Skeletal muscle tissue (tissue), 4 donors: ENCODE results near the gene MED31. TPM values are rescaled to one million over a fixed set of nuclear protein-coding genes. Genes with fewer than 3 reads are reported as not detected.
"Not testable (repeated sequence)": the region's sequence is repeated elsewhere in the genome, so short reads cannot be mapped to it uniquely, and the experiment has no call there.

Experiments
- H3K27ac ChIP-seq: one replicate; pipeline ENCODE4 v1.7.0; 2013; ENCODE audit warnings: mild to moderate bottlenecking, low read depth, low read length, inconsistent platforms
- H3K27me3 ChIP-seq, 3 donors: one replicate each; pipeline ENCODE4 v1.7.0; 2013; ENCODE audit warnings: low read length in 3 of 3; ENCODE audit not compliant: control insufficient read depth in 3 of 3, insufficient read depth in 3 of 3
- H3K36me3 ChIP-seq, 3 donors: one replicate each; pipeline ENCODE4 v1.7.0; 2013; ENCODE audit warnings: low read length in 3 of 3; ENCODE audit not compliant: control insufficient read depth in 3 of 3, insufficient read depth in 3 of 3
- H3K4me1 ChIP-seq, 3 donors: one replicate each; pipeline ENCODE4 v1.7.0; 2013; ENCODE audit warnings: low read length in 3 of 3, mild to moderate bottlenecking in 3 of 3; ENCODE audit not compliant: control insufficient read depth in 3 of 3, insufficient read depth in 3 of 3
- H3K4me3 ChIP-seq, 3 donors: one replicate each; pipeline ENCODE4 v1.7.0; 2013; ENCODE audit warnings: low read length in 3 of 3
- H3K9ac ChIP-seq, 3 donors: one replicate each; pipeline ENCODE4 v1.7.0; 2013; ENCODE audit warnings: low read length in 3 of 3, mild to moderate bottlenecking in 3 of 3, moderate library complexity in 2 of 3, low read depth in 1 of 3
- H3K9me3 ChIP-seq, 3 donors: one replicate each; pipeline ENCODE4 v1.7.0; 2013; ENCODE audit warnings: low read length in 3 of 3; ENCODE audit not compliant: control insufficient read depth in 3 of 3
- total RNA-seq: library from RNA; depleted of rRNA; stranded (reverse); fragments of >200 nt; gene quantifications from one replicate; pipeline ENCODE4 v1.2.3, GENCODE V29; 2014
- donor health status: Osteomylitis.

MED31 gene
- 3.1 TPM for total RNA-seq

GRCh38 chr17:6651354-6651918 lies at the start of gene MED31, which contains the start of gene C17orf100:
TSS of gene MED31 (minus strand) at chr17:6651605. CDS start at chr17:6651528, 77 bp downstream.
TSS of gene C17orf100 (plus strand) at chr17:6651762. CDS start at chr17:6651914, 152 bp downstream.
- Histone ChIP-seq H3K4me3 (peak within 1 kb of the TSS; percentile 98 to 100 (median 99)), H3K4me1 (peaks cover 18 to 37% (median 26%) of the 10 kb centered on the region in 3 donors), H3K27ac (peak within 1 kb of the TSS; percentile 96), H3K9me3 (no peaks in the 10 kb centered on the region), H3K27me3 (peaks cover 12 to 22% (median 14%) of the 10 kb centered on the region in 3 donors), H3K9ac (peak within 1 kb of the TSS; percentile 86 to 98 (median 97)), H3K36me3 (peaks cover 9 to 16% (median 15%) of the 10 kb centered on the region in 3 donors)

DNA sequence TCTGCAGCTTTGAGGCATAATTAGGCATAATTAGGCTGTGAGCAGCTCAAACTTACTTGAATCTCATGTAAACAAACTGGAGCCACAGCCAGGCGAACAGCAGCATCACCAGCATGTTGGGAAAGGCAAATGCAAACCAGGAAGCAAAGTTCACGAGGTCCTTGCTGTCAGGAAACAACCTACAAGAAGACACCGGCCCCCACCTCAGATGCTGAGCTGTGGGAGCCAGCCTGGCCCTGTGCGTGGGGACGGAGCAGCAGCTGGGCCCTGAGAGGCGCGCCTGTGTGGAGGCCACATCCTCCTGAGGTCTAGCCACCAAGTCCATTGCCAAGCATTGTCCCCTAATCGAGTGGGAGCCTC lies 49.5 kb upstream of the MED31 start:
- Histone ChIP-seq H3K27ac (no peak overlapping the region), H3K4me1 (peaks cover 4 to 16% (median 5%) of the 10 kb centered on the region in 3 donors), H3K36me3 (no peaks in the 10 kb centered on the region), H3K27me3 (peaks cover 20 to 21% (median 20%) of the 10 kb centered on the region in 3 donors), H3K9ac (no peak overlapping the region), H3K9me3 (no peaks in the 10 kb centered on the region), H3K4me3 (no peak overlapping the region)

DNA sequence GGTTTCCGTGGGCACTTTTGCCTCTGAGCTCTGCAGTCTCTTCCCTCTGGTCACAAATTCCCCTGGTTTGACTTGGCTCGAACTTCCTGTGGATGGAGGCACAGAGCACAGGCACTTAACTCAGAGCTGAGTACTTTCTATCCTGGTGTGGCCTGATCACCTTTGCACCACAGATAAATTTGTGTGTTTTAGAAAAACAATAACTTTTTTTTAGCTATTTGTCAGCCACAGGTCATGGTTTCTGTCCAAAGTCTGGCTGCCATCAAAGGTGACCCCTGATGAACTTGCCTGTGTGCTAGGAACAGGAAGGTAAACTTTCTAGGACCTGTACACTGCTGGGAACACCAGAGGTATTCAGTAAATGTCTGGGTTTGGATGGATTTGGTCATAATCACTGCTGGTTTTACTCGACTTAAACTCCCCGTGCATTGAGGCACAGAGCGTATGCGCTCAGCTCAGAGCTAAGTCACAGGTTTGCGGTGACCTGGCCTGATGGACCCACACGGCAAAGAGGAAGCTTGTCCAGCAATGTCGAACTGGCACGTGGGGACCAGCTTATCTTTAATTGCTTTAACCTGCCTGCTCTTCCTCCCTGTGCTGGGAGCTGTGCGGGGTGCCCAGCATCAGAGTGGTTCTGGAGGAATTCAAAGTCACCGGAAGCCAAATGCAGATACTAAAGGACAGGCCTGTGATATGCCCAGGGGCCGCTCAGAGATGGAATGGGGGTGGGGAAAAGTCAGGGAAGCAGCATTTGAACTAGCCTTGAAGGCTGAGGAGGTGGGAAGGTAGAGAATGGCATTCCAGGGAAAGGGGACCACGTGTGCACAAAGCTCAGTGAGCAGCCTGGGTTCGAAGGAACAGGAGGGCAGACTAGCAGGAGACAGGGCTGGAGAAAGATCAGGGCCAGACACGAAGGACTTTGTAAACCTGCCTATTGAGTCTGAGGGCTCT lies 48.9 kb upstream of the MED31 start:
- Histone ChIP-seq H3K4me3 (no peak overlapping the region), H3K9ac (no peak overlapping the region), H3K4me1 (peaks cover 4 to 16% (median 5%) of the 10 kb centered on the region in 3 donors), H3K27ac (no peak overlapping the region), H3K27me3 (peaks cover 15 to 18% (median 17%) of the 10 kb centered on the region in 3 donors), H3K36me3 (no peaks in the 10 kb centered on the region), H3K9me3 (no peaks in the 10 kb centered on the region)

GRCh38 chr17:6698004-6698403 lies 46.6 kb upstream of the MED31 start:
- peaks cover 5 to 11% (median 8%) of the 10 kb centered on the region in 3 donors for H3K27me3 ChIP-seq

DNA sequence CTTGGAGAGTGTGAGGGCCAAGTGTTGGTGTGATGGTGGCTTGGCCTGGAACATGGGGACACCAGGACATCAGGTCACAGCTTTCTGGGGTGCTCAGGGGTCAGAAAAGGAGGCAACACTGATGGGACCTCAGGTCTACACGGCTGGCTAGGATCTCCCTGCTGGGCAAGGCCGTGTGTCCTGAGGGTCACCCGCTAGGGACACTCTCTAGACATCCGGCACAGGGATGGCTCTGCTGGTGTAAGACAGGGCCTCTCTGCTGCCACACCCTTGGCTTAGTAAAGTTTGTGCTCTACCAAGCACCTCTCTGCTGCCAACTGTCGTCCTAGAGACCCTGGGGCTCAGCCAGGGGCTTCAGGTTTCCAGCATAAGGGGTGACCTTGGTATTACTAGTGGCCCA lies 45.5 kb upstream of the MED31 start:
- Histone ChIP-seq H3K9ac (no peak overlapping the region), H3K27ac (no peak overlapping the region), H3K27me3 (peaks cover 3 to 4% (median 4%) of the 10 kb centered on the region in 3 donors), H3K9me3 (no peaks in the 10 kb centered on the region), H3K36me3 (no peaks in the 10 kb centered on the region), H3K4me1 (peaks cover 4 to 16% (median 5%) of the 10 kb centered on the region in 3 donors), H3K4me3 (no peak overlapping the region)

More at GRCh38 chr17:6698004-6698403, 46.6 kb upstream of the MED31 start:
- H3K36me3 ChIP-seq = no peaks in the 10 kb centered on the region
- H3K9ac ChIP-seq = no peak overlapping the region
- no peak overlapping the region for H3K27ac ChIP-seq
- H3K9me3 ChIP-seq = no peaks in the 10 kb centered on the region
- H3K4me1 ChIP-seq = peaks cover 4 to 16% (median 5%) of the 10 kb centered on the region in 3 donors
- no peak overlapping the region for H3K4me3 ChIP-seq

DNA sequence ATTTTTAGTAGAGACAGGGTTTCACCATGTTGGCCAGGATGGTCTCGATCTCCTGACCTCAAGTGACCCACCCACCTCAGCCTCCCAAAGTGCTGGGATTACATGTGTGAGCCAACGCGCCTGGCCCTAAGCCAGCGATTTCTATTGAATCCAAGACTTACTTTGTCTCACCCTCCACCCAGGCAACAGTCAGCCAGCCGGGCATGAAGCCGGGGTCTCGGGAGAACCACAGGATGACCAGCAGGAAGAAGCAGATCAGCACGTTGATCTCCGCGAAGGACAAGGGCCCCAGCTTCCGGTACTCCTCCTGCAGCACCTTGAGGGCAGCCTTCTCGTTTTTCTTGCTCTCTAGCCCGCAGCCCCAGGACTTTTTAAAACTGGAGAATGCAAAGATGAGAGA lies 44.2 kb upstream of the MED31 start:
- Histone ChIP-seq H3K36me3 (no peaks in the 10 kb centered on the region), H3K9ac (no peak overlapping the region), H3K4me3 (no peak overlapping the region), H3K9me3 (no peaks in the 10 kb centered on the region), H3K27ac (no peak overlapping the region), H3K27me3 (peaks cover 6 to 10% (median 10%) of the 10 kb centered on the region in 3 donors), H3K4me1 (peaks cover 4 to 16% (median 5%) of the 10 kb centered on the region in 3 donors)

- Histone ChIP-seq H3K4me3 (no peak overlapping the region), H3K4me1 (peaks cover 4 to 16% (median 5%) of the 10 kb centered on the region in 3 donors), H3K27ac (no peak overlapping the region), H3K36me3 (no peaks in the 10 kb centered on the region), H3K27me3 (peaks cover 6 to 13% (median 10%) of the 10 kb centered on the region in 3 donors), H3K9me3 (no peaks in the 10 kb centered on the region), H3K9ac (no peak overlapping the region)
Observed at GRCh38 chr17:6695051-6695450, 43.6 kb upstream of the MED31 start.

DNA sequence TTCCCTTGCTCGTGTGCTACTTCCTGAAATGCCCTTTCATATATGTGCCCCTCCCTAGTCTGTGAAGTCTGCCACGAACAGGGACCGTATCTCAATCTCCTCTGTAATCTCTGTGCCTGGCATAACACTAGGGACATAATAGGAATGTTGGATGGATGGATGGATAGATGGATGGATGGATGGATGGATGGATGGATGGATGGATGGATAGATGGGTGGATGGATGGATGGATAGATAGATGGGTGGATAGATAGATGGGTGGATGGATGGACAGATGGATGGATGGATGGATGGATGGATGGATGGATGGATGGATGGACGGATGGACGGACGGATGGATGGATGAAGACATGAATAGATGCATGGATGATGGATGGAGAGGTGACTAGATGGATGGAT lies 40.6 kb upstream of the MED31 start:
- H3K27me3 ChIP-seq = peaks cover 6 to 21% (median 10%) of the 10 kb centered on the region in 3 donors
- not testable (repeated sequence) for H3K9me3 ChIP-seq, H3K9ac ChIP-seq, H3K27ac ChIP-seq, H3K4me3 ChIP-seq, H3K36me3 ChIP-seq, H3K4me1 ChIP-seq

- Histone ChIP-seq H3K27me3 (peaks cover 3 to 25% (median 10%) of the 10 kb centered on the region in 3 donors), H3K9ac (no peak overlapping the region), H3K4me1 (peaks cover 0 to 2% (median 0%) of the 10 kb centered on the region in 3 donors), H3K27ac (no peak overlapping the region), H3K4me3 (no peak overlapping the region), H3K9me3 (no peaks in the 10 kb centered on the region), H3K36me3 (no peaks in the 10 kb centered on the region)
Observed at GRCh38 chr17:6691546-6691945, 40.1 kb upstream of the MED31 start.

GRCh38 chr17:6690641-6691040 lies 39.2 kb upstream of the MED31 start:
- Histone ChIP-seq H3K27me3 (peaks cover 7 to 30% (median 13%) of the 10 kb centered on the region in 3 donors), H3K4me1 (no peaks in the 10 kb centered on the region), H3K9ac (no peak overlapping the region), H3K9me3 (no peaks in the 10 kb centered on the region), H3K27ac (no peak overlapping the region), H3K36me3 (no peaks in the 10 kb centered on the region), H3K4me3 (no peak overlapping the region)
